GM12892 (cell line): ENCODE measurements around the gene HS3ST2.
"Not testable (repeated sequence)": the region's sequence is repeated elsewhere in the genome, so short reads cannot be mapped to it uniquely, and the experiment has no call there.

ENCODE experiments used
- DNase-seq: peaks from one replicate; pipeline ENCODE4 v3.0.0; 2011; ENCODE audit not compliant: insufficient read length
- FAIRE-seq: peaks from 2 replicates; lab custom pipeline; 2011; peaks lifted over from hg19 to GRCh38; lab: Jason Lieb, UNC
- POLR2A ChIP-seq: IDR thresholded peaks from 2 replicates; pipeline ENCODE4 v1.6.1; 2011; ENCODE audit warnings: low read depth, low read length, control low read depth
- POLR2AphosphoS5 ChIP-seq: IDR thresholded peaks from 2 replicates; pipeline ENCODE4 v1.6.1; 2011; ENCODE audit warnings: low read depth, low read length, control low read depth
- TAF1 ChIP-seq: IDR thresholded peaks from 2 replicates; pipeline ENCODE4 v1.6.1; 2011; ENCODE audit warnings: low read depth, mild to moderate bottlenecking, control low read depth, low read length, borderline replicate concordance

The HS3ST2 gene

DNA sequence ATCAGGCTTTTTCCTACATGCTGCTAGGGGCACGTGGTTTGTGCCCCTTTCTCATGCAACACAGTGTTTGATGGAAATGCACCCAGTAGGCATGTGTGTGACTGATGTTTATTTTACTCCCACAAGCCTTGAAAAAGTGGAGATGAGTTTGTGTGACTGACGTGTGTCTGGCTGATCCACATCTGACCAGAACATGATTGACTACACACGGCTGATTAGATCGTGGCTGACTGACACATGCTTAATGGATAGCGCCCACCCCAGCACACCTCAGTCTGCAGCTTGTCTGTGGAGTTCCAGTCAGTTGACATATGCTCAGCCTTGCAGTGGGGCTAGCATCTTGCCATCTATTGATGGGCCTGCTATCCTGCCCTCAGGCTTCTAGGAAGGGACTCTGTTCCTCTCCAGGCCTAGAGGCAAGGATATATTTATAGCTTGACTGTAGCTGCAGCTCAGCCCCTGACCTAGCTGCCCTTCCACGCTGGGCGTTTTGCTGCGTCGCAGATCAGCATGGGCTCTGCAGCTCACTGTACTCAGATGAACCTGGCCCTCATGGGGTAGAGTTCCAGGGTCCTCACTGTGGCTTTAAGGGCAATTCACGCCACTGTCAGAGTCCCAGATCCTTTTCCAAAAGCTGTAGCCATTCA is 112.3 kb downstream of the HS3ST2 start:
- TF ChIP-seq TAF1 (no peak), POLR2A (no peak), POLR2AphosphoS5 (no peak)
- FAIRE-seq (no peak), DNase-seq (no peak)

DNA sequence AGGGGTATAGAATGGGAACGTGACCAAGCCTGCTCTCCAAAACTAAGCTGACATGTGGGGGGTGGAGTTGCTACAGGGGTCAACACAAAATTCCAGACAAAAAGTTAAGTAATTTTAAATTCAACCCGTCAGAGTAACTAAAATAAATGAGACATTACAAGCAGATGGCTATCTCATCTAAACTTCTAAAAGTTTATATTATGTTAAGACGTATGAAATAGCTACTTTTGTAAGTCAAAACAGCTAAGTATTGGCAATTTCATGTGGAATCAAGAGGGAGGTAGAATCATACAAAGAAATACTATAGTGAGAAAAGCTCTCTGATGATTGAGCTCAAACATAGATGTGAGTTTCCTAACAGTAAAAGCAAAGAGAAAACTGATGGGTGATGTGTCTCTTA is 113.3 kb downstream of the HS3ST2 start:
- TF ChIP-seq POLR2A (no peak), POLR2AphosphoS5 (no peak), TAF1 (no peak)
- FAIRE-seq (no peak), DNase-seq (no peak)

DNA sequence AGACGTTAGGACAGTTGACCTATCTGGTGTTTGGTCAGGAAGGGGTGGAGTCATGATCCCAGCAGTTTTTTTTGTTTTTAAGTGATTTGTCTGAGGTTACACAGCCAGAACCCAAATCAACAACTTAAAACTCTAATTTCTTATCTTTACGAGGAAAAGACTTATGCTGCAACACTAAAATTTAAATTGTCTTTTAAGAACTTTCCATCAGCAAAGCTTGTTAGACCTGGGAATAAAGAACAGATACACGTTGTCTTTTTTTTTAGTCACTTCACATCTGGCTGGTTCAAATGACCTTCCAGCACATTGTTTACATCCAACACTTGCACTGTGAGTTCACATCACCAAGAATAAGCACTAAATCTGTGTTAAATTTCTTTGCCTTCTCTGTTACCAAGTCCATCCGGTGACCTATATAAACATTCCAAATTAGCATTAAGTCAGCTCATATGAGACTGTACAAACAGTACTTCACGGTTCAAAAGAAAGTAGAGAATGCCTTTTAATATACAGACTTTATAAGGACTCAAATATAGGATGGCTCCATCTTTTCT is 115.0 kb downstream of the HS3ST2 start:
- DNase-seq (no peak), FAIRE-seq (no peak)
- TF ChIP-seq TAF1 (no peak), POLR2A (no peak)

DNA sequence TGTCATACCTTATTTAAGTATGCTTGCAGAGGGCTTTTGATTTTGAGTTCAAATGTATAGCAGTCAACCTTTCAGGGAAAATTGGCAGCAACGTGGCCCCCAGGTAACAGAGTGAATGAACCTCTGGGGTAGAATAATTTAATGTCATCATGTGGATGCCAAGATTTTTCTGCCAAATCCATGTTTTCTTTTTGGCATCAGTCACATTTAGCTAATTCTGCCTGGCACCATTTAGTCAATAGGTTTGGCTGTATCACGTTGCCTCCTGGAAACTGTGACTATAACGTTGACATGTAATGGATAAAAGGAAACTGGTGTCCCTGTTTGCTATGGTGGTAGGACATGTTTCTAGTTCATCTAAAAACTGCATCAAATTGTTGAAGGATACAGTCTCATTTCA is 115.5 kb downstream of the HS3ST2 start:
- FAIRE-seq (no peak), DNase-seq (no peak)
- no peak for TF ChIP-seq TAF1
- no peak for TF ChIP-seq POLR2A
- TF ChIP-seq POLR2AphosphoS5: no peak

DNA sequence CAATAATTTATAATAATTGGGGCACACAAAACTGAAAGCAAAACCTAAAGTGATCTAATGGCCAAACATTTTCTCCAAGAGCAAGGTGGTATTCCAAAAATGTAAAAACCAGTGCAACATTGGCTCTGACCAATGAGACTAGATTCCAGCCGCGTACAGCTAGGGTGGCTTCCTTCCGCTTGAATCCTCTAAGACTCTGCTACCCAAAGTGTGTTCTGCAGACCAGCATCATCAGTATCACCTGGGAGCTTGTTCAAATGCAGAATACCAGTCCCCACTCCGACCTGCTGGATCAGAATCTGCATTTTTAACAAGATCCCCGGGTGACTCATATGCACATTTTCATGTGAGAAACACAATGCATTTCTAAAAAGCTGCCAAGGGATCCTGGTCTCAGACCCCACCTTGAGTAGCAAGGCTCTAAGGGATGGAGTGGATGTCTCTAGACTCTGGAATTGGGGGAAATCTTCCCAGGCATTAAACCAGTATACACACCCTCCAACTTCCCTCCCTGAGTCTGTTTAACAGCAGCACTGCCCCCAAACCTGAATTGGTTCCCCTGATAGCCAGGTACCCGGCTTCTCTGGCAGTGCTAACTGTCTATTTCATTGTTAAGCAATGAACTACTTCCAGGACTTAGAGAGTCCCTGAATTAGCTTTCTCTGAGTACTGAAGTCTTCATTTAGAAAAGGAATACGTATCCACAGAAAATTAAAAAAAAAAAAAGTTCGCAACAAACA is 118.2 kb downstream of the HS3ST2 start:
- DNase-seq: no peak
- FAIRE-seq: no peak
- TF ChIP-seq TAF1: no peak
- TF ChIP-seq POLR2AphosphoS5: no peak
- no peak for TF ChIP-seq POLR2A

DNA sequence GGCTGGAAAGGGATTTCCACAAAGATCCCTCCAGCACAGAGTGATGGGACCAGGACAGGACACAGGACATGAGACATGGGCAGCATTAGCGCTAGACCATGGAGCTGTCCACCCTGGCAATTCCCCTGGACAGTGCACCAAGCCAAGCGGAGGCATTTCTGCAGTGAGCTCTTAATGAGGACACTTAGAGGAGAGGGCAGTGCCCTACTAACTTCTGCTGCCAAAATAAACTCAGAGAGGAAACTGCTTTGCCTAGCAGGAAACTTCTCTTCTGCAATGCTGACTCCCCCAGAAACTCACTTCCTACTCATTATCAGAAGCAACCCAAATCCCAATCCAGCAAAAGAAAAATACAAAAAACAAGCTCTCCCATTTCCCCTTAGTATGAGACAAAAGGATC is 119.2 kb downstream of the HS3ST2 start:
- DNase-seq (no peak), FAIRE-seq (no peak)
- TF ChIP-seq TAF1 (no peak), POLR2AphosphoS5 (no peak), POLR2A (no peak)

DNA sequence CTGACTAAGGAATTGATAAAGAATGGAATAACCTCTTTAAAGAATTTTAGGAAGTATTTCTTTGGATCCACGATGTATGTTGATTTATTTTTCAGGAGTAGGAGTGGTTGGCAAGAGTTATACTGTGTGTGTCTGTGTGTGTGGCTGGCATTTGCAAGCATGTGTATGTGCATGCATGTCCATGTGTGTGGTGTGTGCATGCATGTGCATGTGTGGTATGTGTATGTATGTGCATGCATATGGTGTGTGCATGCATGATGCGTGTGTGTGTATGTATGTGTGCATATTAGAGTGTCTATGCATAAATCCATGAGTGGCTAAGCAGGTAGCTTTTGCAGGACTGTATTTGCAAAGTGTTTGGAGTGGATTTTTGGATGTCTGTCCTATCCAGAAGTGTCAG is 120.8 kb downstream of the HS3ST2 start:
- TF ChIP-seq POLR2AphosphoS5 (no peak), POLR2A (no peak), TAF1 (no peak)
- FAIRE-seq (no peak), DNase-seq (no peak)

DNA sequence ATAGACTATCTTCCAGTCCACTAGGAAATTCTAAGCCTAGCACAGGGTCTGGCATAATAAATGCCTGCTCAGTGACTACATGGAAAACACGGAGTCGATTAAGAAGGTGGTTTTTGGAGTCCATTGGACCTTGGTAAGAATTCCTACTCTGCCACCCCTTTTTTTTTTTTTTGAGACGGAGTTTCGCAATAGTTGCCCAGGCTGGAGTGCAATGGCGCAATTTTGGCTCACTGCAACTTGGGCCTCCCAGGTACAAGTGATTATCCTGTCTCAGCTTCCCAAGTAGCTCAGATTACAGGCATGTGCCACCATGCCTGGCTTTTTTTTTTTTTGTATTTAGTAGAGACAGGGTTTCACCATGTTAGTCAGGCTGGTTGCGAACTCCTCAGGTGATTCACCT is 123.2 kb downstream of the HS3ST2 start:
- DNase-seq (no peak), FAIRE-seq (no peak)
- no peak for TF ChIP-seq POLR2A
- TF ChIP-seq TAF1: no peak
- no peak for TF ChIP-seq POLR2AphosphoS5

DNA sequence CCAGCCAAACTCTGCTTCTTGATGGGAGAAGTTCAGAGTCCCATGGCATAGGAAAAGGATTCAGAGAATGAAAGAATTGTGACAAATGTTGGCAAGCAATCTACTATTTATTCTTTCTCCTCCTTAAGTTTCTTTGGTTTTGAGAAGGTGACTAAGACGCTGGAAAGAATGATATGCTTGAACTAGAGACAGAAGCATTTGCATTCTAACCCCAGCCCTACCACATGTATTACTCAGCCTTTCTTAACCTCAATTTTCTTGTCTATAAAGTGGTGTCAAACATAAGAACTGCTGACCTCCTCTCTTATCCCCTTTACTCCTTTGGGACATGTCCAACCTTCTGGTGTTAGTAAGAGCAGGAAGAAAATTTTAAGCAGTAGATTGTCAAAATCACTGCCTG is 124.7 kb downstream of the HS3ST2 start:
- FAIRE-seq: no peak
- no peak for DNase-seq
- no peak for TF ChIP-seq POLR2AphosphoS5
- TF ChIP-seq POLR2A: no peak
- TF ChIP-seq TAF1: no peak

DNA sequence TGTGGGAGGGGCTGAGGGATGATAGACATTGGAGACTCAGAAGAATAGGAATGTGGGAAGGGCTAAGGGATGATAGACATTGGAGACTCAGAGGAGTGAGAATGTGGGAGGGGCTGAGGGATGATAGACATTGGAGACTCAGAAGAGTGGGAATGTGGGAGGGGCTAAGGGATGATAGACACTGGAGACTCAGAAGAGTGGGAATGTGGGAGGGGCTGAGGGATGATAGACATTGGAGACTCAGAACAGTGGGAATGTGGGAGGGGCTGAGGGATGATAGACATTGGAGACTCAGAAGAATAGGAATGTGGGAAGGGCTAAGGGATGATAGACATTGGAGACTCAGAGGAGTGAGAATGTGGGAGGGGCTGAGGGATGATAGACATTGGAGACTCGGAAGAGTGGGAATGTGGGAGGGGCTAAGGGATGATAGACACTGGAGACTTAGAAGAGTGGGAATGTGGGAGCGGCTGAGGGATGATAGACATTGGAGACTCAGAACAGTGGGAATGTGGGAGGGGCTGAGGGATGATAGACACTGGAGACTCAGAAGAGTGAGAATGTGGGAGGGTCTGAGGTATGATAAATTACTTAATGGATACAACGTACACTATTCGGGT is 125.9 kb downstream of the HS3ST2 start:
- not testable (repeated sequence) for FAIRE-seq, DNase-seq

DNA sequence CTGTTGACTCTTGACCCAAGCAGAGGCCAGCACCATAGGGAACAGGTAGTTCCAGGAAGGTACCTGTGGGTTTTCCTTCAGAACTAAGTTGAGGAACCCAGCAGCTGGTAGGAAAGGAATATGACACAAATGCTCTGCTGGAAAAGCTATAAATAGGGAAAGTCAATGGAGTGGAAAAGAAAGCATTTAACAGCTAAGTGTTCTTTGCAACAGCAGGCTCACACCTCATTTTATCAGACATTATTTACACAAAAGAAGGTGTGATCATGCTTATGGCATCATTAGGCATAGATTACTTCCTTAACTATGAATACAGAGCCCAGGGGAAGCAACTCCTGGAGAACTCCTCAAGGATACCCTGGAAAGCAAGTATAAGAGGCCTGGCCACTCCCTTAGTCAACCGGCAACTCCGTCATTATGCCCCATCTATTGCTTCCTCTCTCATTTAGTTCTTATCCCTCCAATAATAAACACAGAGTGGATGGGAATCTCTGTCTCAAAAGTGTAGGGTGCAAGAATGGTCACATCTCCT is 128.1 kb downstream of the HS3ST2 start:
- TF ChIP-seq TAF1 (no peak), POLR2AphosphoS5 (no peak), POLR2A (no peak)
- no peak for DNase-seq
- FAIRE-seq: no peak
